GM06990 (cell line): ENCODE measurements around the gene CACNA2D3.

Experiments
- DNase-seq: peaks from one replicate; pipeline ENCODE4 v3.0.0-alpha.2; 2011; ENCODE audit not compliant: insufficient read length; ENCODE audit errors: extremely low read depth
- H3K27me3 ChIP-seq: replicated peaks from 2 replicates; pipeline ENCODE4 v1.6.0; 2011; ENCODE audit warnings: low read length; ENCODE audit not compliant: control insufficient read depth, insufficient read depth
- H3K36me3 ChIP-seq: 2 replicates; pipeline ENCODE4 v1.5.1; 2011; ENCODE audit warnings: low read length; ENCODE audit not compliant: control insufficient read depth, insufficient read depth
- H3K4me3 ChIP-seq: replicated peaks from 2 replicates; pipeline ENCODE4 v1.5.1; 2011; ENCODE audit warnings: low read depth, mild to moderate bottlenecking, control low read depth, low read length
- CTCF ChIP-seq: IDR thresholded peaks from 2 replicates; pipeline ENCODE4 v1.5.1; 2011; ENCODE audit warnings: low read length, control low read depth, mild to moderate bottlenecking, inconsistent platforms; ENCODE audit not compliant: insufficient read depth, poor library complexity, severe bottlenecking

The CACNA2D3 gene

GRCh38 chr3:54270816-54271526, 148.6 kb downstream of the CACNA2D3 start:
- TF ChIP-seq CTCF, result no peak
- H3K4me3 ChIP-seq, result no peak overlapping the region
- DNase-seq, result no peak
- H3K36me3 ChIP-seq, result no peaks in the 10 kb centered on the region
- no peaks in the 10 kb centered on the region for H3K27me3 ChIP-seq

DNA sequence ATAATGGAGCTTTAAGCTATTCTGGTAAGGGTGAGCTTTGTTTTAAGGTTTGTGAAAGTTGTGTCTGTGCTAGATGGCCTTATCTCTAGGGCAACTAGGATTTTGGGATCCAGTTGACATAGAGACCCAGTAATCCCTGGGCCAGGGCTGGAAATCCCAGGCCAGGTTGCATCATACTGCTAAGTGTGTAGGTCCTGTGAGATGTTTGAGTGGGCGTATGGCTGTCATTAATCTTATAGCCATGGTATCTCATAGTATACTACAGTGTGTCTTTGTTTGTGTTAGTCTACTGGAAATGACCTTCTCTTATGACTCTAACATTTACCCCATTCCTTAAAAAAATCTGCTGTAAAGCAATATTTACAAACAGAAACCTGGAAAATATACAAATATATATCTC, 151.4 kb downstream of the CACNA2D3 start:
- TF ChIP-seq CTCF, result no peak
- Histone ChIP-seq H3K27me3 (no peaks in the 10 kb centered on the region), H3K36me3 (no peaks in the 10 kb centered on the region), H3K4me3 (no peak overlapping the region)
- no peak for DNase-seq

DNA sequence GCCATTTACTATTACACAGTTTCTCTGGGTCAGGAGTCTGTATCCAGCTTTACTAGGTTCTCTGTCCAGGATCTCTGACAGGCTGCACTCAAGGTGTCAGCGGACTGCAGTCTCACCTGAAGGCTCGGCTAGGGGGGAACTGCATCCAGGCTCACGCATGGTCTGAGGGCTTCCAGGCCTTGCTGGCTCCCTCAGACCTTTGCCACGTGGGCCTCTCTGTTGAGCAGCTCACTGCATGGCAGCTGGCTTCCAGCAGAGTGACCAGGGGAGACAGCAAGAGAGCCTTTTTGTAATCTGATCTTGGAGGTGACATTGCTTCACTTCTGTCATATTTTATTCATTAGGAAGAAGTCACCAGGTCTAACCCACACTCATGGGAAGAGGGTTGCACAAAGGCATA, 152.3 kb downstream of the CACNA2D3 start:
- no peaks in the 10 kb centered on the region for H3K27me3 ChIP-seq
- TF ChIP-seq CTCF, result no peak
- no peak overlapping the region for H3K4me3 ChIP-seq
- no peak for DNase-seq
- H3K36me3 ChIP-seq, result no peaks in the 10 kb centered on the region

DNA sequence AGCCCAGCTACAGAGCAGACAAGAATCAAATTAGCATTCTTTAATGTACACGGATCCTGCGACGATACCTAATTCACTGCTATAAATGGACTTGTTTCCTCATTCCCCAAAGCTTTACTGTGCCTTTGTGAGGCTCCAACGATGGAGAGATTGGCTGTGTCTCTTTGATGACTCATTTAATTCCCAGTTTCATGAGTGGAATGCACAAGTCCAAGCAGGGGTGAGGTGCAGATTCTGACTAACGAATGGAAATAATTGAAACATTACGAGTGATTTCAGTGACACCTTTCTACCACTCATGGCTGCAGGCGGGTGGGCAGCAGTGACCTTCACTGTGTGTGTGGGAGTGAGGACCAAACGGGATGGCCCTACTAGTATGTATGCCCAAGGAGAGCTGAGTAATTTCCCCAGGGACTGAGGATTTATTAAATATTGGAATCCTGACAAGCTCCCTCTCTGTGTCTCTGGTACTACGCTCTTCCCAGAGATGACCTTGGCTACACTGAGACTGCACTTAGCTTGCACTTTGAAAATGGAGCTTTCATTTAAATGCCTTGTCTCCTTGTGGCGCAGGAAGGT, 156.7 kb downstream of the CACNA2D3 start:
- no peak for DNase-seq
- Histone ChIP-seq H3K27me3 (no peaks in the 10 kb centered on the region; the same call in 1 of the 2 replicates), H3K36me3 (no peaks in the 10 kb centered on the region), H3K4me3 (no peak overlapping the region)
- TF ChIP-seq CTCF, result no peak

- no peak for DNase-seq
- Histone ChIP-seq H3K4me3 (no peak overlapping the region), H3K36me3 (no peaks in the 10 kb centered on the region), H3K27me3 (no peaks in the 10 kb centered on the region; the same call in 1 of the 2 replicates)
- TF ChIP-seq CTCF, result no peak
These were observed 161.1 kb downstream of the CACNA2D3 start for GRCh38 chr3:54283470-54283869.
